GM12875 (cell line): ENCODE results near the gene KRT31.
"Not testable (repeated sequence)": the region's sequence is repeated elsewhere in the genome, so short reads cannot be mapped to it uniquely, and the experiment has no call there.

Experiments
- H3K4me3 ChIP-seq: one replicate; pipeline ENCODE4 v1.5.1; 2011; ENCODE audit warnings: low read depth, low read length, control low read depth
- TF ChIP-seq, protein P1 (sequence below): IDR thresholded peaks from 2 replicates; pipeline ENCODE4 v1.5.1; 2011; ENCODE audit warnings: low read depth, mild to moderate bottlenecking, control low read depth, inconsistent platforms, low read length, moderate library complexity, borderline replicate concordance; ENCODE audit not compliant: insufficient read depth

KRT31 gene

DNA sequence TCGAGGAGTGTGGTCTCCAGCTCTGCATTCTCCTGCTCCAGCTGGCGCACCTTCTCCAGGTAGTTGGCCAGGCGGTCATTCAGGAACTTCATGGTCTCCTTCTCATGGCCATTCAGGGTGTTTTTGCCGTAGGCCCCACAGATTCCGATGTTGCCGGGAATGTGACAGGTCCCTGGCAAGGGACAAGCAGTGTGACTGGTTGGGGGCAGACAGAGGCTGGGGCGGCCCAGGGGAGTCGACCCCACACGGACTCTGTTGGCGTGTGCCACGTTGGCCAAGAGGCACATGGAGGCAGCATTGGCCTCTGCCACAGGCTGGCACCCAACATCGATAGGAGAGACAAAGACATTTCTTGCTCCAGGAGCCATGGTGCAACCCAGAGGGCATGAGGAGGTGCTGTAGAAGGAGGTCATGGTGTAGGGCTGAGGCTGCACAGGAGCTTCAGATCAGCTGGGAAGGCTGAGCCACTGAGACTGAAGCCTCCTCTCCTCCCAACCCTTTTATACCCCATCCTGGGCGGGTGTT is 26.8 kb upstream of the KRT31 start, which contains the start of gene KRT37:
TSS of gene KRT37 (minus strand) at position 475 of the 525 bp plus-strand sequence. CDS start at position 413, 62 bp downstream.
- H3K4me3 ChIP-seq, result no peak within 1 kb of the TSS
- TF ChIP-seq, protein P1, sequence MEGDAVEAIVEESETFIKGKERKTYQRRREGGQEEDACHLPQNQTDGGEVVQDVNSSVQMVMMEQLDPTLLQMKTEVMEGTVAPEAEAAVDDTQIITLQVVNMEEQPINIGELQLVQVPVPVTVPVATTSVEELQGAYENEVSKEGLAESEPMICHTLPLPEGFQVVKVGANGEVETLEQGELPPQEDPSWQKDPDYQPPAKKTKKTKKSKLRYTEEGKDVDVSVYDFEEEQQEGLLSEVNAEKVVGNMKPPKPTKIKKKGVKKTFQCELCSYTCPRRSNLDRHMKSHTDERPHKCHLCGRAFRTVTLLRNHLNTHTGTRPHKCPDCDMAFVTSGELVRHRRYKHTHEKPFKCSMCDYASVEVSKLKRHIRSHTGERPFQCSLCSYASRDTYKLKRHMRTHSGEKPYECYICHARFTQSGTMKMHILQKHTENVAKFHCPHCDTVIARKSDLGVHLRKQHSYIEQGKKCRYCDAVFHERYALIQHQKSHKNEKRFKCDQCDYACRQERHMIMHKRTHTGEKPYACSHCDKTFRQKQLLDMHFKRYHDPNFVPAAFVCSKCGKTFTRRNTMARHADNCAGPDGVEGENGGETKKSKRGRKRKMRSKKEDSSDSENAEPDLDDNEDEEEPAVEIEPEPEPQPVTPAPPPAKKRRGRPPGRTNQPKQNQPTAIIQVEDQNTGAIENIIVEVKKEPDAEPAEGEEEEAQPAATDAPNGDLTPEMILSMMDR, result no peak

DNA sequence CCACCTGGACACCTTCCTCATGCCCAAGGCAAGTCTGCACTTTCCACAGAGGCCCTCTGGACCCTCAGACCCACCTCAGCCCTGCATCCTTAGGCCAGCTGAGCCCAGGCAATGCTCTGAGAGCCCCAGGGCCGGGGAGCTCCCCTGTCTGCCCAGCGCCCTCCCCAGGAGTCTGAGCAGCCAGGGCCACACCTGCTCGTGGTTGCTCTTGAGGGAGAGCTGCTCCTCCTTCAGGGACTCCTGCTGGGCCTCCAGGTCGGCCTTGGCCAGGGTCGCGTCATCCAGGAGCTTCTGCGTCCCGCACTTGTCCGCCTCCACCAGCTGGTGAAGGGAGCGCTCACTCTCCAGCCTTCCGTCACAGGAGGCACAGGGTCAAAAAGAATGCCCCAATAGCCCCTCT is 25.2 kb upstream of the KRT31 start:
- H3K4me3 ChIP-seq, result not testable (repeated sequence)

DNA sequence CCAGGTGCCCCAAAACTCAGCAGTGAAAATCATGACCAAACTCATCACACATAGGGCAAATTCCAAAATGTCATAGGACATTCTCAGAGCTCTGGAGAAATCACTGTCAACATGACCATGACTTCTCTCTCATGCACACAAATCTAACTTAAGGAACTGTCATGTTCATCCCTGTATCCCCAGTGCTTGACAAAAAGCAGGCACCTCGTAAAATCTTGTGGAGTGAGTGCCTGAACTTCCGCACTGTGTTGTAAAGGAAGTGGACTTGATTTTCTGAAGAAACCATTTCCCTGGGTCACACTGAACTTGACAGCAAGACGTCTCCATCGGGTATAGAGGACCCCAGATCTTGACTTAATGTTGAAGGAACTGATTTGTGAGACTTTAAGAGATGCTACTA is 24.2 kb upstream of the KRT31 start:
- no peak overlapping the region for H3K4me3 ChIP-seq
- TF ChIP-seq, protein P1, result no peak

DNA sequence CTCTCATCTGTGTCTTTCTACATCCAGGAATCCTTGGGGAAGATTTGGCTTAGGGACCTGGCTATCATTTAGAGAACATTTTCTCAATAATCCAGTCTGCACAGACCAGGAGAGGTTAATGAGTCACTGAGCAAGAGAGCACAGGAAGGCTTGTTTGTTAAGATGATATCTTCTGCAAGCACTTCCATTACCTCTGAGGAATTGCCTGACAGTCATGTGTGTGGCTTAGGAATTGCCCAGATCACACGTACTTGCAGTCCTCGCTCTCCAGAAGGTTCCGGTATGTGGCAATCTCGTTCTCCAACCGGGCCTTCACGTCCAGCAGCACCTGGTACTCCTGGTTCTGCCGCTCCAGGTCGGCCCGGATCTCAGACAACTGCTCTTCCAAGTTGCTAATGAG is 23.7 kb upstream of the KRT31 start:
- TF ChIP-seq, protein P1, result no peak
- no peak overlapping the region for H3K4me3 ChIP-seq

DNA sequence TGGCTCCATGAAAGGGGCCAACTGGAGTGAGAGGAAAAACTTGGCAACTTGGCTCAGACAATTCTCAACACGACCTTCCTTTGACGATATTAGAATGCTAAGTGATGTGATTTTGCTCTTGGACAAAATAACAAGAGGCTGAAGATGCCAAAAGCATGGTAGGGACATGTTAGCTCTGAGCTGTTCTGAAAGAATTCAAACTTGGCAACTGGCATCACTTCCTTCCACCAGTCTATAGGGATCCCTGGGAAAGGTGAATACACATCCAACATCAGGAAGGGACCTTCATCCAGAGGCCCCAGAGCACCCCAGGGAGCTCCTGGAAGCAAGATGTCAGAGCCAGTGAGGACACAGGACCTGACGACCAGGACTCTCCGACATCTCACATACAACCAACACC is 22.7 kb upstream of the KRT31 start:
- H3K4me3 ChIP-seq, result no peak overlapping the region
- TF ChIP-seq, protein P1, result no peak

DNA sequence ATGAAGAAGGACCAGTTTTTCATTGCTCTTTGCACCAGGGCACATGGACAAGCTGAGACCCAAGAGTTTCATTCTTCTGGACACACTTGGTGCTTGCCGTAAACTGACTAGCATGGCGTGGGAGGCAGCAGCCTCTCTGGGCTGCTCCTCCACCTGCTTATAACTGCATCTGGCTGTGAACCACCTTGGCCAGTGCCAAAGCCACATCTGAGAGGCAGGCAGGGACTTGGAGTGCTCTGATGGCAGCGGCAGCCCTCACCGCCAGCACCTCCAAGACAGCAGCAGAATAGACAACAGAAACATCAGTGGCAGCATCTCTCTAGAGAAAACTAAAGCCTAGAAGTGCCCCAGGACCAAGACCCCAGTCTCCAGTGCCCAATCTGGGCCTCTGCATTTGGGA is 22.3 kb upstream of the KRT31 start:
- TF ChIP-seq, protein P1, result no peak
- H3K4me3 ChIP-seq, result no peak overlapping the region

DNA sequence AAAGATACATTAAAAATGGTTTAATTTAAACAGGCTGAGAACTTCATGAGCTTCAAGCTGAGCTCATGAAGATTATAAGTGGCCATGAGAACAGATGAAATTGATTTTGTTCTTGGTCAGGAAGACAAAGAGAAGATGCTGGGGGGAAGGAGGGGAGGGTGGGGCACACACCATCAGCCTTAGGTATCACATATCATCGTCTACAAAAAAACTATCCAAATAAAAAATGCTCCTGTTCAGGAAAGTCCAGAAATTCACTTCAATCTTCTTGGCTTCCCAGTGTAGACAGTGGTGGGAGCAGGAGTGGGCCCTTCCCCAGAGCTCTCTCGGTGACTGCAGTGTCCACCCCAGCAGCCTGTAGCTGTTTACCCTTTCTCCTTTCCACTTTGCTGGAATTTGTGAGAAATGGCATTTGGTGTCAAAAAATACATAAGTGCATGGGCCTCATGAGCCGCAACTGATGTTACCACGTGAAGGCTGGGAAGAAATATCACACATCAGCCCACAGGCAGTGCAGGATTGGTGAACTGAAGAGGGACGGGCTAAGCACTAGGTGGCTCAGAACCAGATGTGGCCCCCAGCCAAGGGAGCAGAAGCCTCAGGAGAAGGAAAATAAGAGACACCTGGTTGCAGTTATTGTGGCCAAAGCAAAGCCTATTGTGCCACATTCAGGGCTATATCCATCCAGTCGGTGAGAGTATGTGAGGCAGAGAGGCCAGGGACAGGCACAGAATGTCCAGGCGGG is 20.9 kb upstream of the KRT31 start:
- TF ChIP-seq, protein P1, result no peak
- no peak overlapping the region for H3K4me3 ChIP-seq

DNA sequence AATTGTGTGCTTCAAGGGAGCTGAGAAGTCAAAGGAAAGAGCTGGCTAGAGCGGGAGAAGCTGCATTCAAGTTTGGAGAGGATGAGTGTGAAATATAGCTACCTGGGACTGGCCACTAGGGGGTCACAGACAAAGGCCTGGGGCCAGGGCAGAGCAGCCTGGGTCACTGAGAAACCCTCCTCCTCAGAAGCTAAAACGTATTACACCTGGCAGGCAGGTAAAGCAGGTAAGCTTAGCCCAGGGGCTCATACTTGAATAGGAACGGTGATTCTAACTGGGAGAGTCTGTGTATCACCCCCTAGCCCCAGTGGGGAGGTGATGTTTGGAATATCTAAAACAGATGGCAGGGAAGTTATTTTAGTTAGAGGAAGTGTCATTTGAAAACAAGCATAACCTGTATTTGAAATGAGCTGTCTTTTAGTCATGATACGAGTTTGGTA is 20.2 kb upstream of the KRT31 start:
- no peak overlapping the region for H3K4me3 ChIP-seq
- TF ChIP-seq, protein P1, result peak; percentile 64
